ENCODE data around the gene UBE2U.

The UBE2U gene

DNA sequence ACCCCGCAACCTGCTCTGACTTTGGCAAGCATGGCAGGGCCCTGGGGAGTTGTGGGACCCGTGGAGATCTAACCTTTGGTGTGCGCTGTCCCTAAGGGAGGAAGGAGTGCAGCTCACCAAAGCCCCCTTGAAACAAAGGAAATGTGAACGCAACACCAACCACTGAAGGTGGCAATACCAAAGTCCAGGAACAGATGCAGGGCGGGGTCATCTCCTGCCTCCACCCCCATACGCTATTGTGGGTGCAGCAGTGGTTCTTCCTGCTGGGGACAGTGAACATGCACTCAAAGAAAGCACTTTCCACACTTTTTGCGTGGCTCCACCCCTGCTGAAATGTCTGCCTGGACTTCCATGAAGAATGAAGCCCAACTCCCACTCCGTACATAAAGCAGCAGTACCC is 93.0 kb downstream of the UBE2U start:
- no peak for DNase-seq

DNA sequence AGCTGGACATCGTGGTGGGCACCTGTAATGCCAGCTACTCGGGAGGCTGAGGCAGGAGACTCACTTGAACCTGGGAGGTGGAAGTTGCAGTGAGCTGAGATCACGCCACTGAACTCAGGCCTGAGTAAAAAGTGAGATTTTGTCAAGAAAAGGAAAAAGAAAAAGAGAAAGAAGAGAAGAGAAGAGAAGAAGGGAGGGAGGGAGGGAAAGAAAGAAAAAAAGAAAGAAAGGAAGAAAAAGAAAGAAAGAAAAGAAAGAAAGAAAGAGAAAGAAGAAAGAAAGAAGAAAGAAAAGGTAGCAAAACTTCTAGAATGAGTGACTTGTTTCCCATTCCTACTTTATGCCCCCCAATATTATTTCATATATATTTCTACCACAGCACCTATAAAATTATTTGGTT is 98.8 kb downstream of the UBE2U start:
- no peak for DNase-seq

GRCh38 chr1:64302971-64303370 is 99.5 kb downstream of the UBE2U start:
- DNase-seq = no peak

GRCh38 chr1:64304823-64305222 is 101.4 kb downstream of the UBE2U start:
- DNase-seq = no peak

- DNase-seq = no peak
Measured at GRCh38 chr1:64308866-64309265, 105.4 kb downstream of the UBE2U start.

DNA sequence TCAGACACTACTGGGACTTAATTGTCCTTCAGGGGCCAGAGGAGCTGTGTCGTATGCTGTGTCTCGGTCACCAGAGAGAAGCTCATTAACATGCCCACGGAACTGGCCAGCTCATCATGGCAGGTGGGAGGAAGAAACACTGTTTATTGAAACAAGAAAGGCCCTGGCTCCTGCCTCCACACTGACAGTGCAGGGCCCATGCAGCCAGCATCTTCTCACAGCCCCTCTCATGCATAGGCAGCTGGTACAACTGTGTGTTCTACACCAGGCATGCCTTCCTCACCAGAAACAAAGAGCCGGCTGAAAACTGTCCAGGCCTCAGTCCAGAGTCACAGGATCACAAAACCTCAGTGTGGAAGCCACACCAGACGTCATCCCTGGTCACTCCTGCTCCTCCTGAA is 106.0 kb downstream of the UBE2U start:
- DNase-seq = no peak

GRCh38 chr1:64310760-64311159 is 107.3 kb downstream of the UBE2U start:
- DNase-seq = no peak

- DNase-seq = no peak
Measured at GRCh38 chr1:64312431-64312830, 109.0 kb downstream of the UBE2U start.

DNA sequence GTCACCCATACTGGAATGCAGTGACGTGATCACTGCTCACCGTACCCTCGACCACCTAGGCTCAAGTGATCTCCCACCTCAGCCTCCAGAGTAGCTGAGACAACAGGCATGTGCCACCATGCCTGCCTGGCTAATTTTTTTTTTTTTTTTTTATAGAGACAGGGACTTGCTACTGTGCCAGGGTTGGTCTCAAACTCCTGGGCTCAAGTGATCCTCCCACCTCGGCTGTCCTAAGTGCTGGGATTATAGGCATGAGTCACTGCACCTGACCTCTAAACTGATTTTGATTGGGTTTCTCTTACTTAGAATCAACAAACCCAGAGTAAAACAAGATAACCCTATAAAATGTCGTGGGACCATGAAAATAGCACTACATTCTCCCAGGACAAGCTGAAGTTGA is 112.0 kb downstream of the UBE2U start:
- DNase-seq = no peak
